Superior temporal gyrus (tissue), 1 donor: ENCODE data around the gene PLCE1.
"Not testable (repeated sequence)": the region's sequence is repeated elsewhere in the genome, so short reads cannot be mapped to it uniquely, and the experiment has no call there.

Experiments
- DNase-seq: peaks from one replicate; pipeline ENCODE4 v3.0.0-alpha.2; 2016; ENCODE audit errors: extremely low spot score

The PLCE1 gene

DNA sequence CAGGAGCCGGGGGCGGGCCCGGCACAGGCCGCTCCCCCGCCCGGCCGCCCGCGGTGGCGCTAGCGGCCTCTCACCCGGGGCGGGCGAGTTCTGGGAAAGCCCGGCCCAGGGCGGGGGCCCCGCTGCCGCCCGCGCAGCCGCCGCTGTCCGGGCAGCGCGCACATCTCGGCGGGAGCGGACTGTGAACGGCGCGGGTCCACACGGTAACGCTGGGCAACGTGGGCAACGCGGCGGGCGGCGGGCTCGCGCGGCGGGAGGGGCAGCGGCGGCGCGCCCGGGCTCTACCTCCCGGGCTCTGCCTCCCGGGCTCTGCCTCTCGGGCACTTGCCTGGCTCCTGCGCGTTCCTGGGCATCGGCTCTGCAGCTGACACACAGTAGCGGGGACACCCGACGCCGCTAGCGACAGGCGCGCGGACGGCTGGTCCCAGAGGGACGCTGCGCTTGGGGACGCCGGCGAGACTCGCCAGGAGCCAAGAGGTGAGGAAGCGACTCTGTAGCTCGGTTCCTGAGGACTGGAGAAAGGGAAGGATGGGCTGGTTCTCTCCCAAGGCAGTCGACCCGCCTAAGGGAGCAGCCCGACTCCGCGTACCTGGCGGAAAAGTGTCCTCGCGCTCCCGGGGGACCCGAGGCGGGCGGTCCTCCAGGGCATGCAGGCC is at the start of gene PLCE1:
Gene PLCE1, plus strand, starts transcription at position 150 of the 656 bp plus-strand sequence. CDS start 37,116 bp downstream, outside the sequence.
- no peak for DNase-seq

GRCh38 chr10:93945819-93946218 is 47.9 kb upstream of the PLCE1 start:
- no peak for DNase-seq

DNA sequence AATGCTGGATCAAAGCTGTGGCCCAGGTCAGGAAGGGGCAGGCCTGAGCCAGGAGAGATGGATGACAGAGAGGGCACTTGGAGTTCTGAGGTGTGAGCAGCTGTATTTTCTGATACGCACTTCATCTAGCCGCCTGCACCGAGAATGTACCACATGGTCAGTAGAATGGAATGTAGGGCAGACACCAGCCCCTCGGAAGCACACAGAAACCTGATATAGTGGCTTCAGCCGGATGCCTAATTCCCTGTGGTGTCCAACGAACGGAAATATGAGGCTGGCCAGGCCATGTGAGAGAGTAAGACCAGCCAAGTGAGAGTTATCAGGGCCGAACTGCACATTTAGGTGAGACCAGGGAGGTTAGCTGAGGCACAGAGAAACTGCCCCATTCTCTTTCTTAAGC is 46.7 kb upstream of the PLCE1 start:
- DNase-seq = no peak

DNA sequence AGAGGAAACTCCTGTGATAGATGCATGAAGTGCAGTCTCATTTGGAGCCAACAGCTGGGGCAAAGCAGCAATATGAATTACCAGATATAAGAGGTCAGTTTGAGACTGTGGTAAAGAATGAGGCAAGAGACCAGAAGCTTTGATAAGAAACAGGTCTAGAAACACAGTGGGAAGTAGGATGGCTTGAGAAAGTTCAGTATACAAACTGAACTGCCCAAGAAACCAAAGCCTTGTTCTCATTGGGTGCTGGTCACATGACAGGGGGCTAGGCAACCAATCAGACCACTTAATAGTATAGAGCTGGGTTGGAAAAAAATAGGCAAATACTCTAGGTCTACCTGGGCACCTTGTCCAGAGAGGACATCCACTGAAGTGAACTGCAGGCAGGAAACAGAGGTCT is 46.2 kb upstream of the PLCE1 start:
- DNase-seq = no peak

- no peak for DNase-seq
These were observed 41.8 kb upstream of the PLCE1 start for GRCh38 chr10:93951905-93952304.

DNA sequence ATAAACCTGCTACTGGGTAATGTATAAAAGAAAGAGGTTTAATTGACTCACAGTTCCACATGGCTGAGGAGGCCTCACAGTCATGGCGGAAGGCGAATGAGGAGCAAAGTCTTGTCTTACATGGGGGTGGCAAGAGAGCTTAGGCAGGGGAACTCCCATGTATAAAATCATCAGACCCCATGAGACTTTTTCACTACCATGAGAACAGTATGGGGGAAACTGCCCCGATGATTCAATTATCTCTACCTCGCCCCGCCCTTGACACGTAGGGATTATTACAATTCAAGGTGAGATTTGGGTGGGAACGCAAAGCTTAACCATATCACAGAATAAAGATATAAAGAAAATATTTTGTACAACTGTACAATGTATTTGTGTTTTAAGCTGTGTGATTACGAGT is 39.4 kb upstream of the PLCE1 start:
- DNase-seq = no peak

- DNase-seq = no peak
These were observed 38.9 kb upstream of the PLCE1 start for GRCh38 chr10:93954726-93955363.

DNA sequence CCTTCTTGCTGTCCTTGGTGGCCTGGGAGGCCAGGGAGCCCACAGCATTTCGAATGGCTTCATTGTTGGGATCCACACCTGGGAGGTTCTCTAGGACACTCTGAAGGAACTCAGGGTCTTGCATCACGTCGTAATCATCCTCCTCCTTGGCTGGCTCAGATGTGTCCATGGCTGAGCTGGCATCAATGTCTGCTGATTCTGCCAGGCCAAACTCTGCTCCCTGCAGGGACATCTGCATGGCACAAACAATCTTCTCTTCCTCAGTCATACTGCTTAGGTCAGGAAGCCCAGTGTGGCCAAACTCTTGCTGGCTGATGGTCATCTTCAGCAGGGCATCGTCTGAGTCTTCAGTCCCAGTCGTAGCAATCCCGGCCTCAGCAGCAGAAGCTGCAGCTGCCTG is 34.9 kb upstream of the PLCE1 start:
- DNase-seq = no peak

GRCh38 chr10:93960988-93961387 is 32.7 kb upstream of the PLCE1 start:
- not testable (repeated sequence) for DNase-seq

- no peak for DNase-seq
These were observed 30.8 kb upstream of the PLCE1 start for GRCh38 chr10:93962973-93963372.

GRCh38 chr10:93963434-93963833 is 30.3 kb upstream of the PLCE1 start:
- DNase-seq = no peak

DNA sequence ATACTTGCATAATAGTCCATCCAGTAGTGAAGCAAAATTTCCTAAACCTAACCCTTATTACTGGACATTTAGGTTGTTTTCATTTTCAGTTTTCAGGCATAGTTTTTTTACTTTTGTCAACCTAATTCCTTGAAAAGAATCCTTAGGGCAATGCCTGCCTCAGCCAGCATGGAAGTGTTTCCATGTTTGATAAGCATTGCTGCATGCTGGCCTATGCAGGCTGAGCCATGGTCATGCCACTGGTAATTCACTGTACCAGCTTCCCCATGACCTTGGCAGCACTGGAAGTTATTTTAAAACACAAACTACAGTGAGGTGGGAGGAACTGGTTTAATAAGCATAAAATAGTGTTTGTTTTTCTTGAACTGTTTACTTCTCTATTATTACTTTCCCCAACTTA is 27.8 kb upstream of the PLCE1 start:
- no peak for DNase-seq

GRCh38 chr10:93967756-93968155 is 26.0 kb upstream of the PLCE1 start:
- DNase-seq = no peak

DNA sequence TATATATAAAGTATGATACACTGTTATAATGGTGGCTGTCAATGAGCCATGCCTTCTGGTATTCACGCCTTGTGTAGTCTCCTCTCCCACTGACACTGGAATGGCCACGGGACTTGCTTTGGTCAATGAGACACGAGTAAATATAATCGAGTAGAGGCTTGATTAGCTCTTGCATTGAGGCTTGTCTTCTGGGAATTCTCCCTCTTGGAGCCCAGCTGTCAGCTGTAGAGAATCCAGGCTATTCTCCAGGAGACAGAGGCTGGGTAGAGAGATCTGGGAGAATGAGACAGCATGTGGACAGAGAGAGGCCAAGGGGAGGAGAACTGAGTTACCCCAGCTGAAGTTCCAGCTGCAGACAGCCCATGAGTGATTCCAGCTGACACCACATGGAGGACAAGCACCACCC is 25.2 kb upstream of the PLCE1 start:
- no peak for DNase-seq

- not testable (repeated sequence) for DNase-seq
These were observed 23.2 kb upstream of the PLCE1 start for GRCh38 chr10:93970433-93971010.

GRCh38 chr10:93973748-93974445 is 19.8 kb upstream of the PLCE1 start:
- DNase-seq = no peak

- no peak for DNase-seq
These were observed 16.3 kb upstream of the PLCE1 start for GRCh38 chr10:93977442-93977841.

DNA sequence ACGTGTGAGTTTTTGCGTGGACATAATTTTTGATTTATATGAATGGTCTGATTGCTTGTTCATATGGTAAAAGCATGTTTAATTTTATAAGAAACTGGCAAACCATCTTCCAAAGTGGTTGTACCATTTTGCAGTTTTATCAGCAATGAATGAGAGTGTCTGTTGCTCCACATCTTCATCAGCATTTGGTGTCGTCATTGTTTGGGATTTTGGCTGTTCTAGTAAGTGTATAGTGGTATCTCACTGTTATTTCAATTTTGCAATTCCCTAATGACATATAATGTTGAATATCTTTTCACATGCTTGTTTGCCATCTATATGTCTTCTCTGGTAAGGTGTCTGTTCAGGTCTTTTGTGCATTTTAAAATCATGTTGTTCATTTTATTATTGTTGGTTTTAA is 13.2 kb upstream of the PLCE1 start:
- no peak for DNase-seq

DNA sequence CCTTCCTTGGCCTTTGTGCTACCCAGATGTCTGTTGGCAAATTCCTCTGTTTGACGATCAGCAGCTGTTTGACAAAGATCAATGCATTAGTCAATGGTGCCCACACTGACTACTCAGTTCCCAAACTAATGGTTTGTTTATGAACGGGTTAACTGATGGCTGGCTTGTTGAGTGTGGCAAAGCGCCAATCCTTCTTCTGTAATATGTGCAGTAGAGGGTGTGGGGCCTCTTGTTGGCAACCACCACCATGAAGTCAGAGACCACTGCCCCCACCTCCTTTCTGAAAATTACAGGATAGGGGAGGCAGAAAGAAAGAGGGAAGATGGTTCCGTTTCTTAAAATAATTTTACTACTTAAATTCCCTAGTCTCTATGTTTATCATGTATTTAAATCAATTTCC is 2.6 kb upstream of the PLCE1 start:
- DNase-seq = no peak

GRCh38 chr10:93991596-93992284 is 2.0 kb upstream of the PLCE1 start:
- peak; percentile 25 for DNase-seq

DNA sequence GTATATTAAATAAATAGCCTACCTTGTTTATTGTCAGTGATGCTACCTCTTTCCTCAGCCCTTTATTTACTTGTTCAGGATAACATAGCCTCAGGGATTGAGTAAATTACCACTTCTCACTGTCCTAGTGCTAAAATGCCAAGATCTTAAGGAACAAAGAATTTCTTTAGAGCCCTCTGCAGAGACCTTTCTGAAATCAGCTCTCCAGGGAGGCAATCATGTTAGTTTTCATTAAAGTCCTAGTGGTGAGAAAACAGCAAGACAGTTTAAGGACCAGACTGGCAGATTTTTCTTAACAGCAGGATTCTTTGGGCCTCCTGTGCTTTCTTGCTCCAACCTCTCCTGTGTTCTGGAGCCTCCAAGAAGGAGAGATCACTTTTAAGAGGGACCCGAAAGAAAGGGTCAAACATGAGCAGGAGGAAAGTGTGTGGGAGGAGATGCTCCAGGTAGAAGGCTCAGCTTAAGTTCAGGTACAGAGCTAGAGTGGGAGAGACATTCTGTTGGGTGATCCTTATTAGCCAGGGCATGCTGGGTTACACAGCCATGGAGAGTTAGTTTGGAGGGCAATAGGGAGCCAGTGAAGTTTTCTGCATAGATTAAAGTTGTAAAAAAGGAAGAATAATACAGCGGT is 1.2 kb upstream of the PLCE1 start:
- no peak for DNase-seq

- DNase-seq = no peak
These were observed 333 bp upstream of the PLCE1 start for GRCh38 chr10:93993414-93993781.
